CD14-positive monocyte (primary cell): ENCODE data around the gene ACAD8. TPM values are rescaled to one million over a fixed set of nuclear protein-coding genes. Genes with fewer than 3 reads are reported as not detected.

Source experiments
- DNase-seq, 3 donors: peaks; one replicate each; pipeline ENCODE4 v3.0.0-alpha.2; 2011 to 2022
- H2AFZ ChIP-seq: 2 replicates; pipeline ENCODE4 v1.6.0; 2012; ENCODE audit warnings: mild to moderate bottlenecking, low read depth, low read length, inconsistent platforms; ENCODE audit not compliant: insufficient read depth, poor library complexity, severe bottlenecking
- H3K27ac ChIP-seq, 2 donors: 1 replicate in 1 of 2; 2 replicates in 1 of 2; pipeline ENCODE4 v1.5.1; 2012 to 2013; ENCODE audit warnings: low read length in 2 of 2, control low read depth in 1 of 2, inconsistent platforms in 1 of 2, low read depth in 1 of 2, mild to moderate bottlenecking in 1 of 2
- H3K27me3 ChIP-seq, 2 donors: one replicate each; pipeline versions ENCODE4 v1.6.0 to v1.6.1; 2011 to 2013; ENCODE audit warnings: low read length in 2 of 2; ENCODE audit not compliant: control insufficient read depth in 2 of 2, insufficient read depth in 2 of 2
- H3K36me3 ChIP-seq, 2 donors: replicated peaks in 1 of 2; 1 replicate in 1 of 2; 2 replicates in 1 of 2; pipeline versions ENCODE4 v1.5.1 to v1.6.1; 2012 to 2013; ENCODE audit warnings: low read length in 2 of 2, control low read depth in 1 of 2, inconsistent platforms in 1 of 2, mild to moderate bottlenecking in 1 of 2; ENCODE audit not compliant: insufficient read depth in 2 of 2, control insufficient read depth in 1 of 2
- H3K4me1 ChIP-seq, 2 donors: 1 replicate in 1 of 2; 2 replicates in 1 of 2; pipeline versions ENCODE4 v1.5.1 to v1.6.1; 2012 to 2013; ENCODE audit warnings: low read length in 2 of 2, control low read depth in 1 of 2, inconsistent platforms in 1 of 2, mild to moderate bottlenecking in 1 of 2, moderate library complexity in 1 of 2; ENCODE audit not compliant: insufficient read depth in 2 of 2, control insufficient read depth in 1 of 2
- H3K4me2 ChIP-seq: replicated peaks from 2 replicates; pipeline ENCODE3; 2012; ENCODE audit warnings: low read length, moderate library complexity, mild to moderate bottlenecking; ENCODE audit not compliant: poor library complexity, severe bottlenecking; ENCODE audit errors: extremely low read depth
- H3K4me3 ChIP-seq, 3 experiments: fragments of 200-600 bp in 1 of 3; sonication (generic) in 1 of 3; replicated peaks in 1 of 3; 1 replicate in 2 of 3; 2 replicates in 1 of 3; pipeline ENCODE4 v1.5.1; 2011 to 2013; ENCODE audit warnings: low read length in 3 of 3, mild to moderate bottlenecking in 3 of 3, control low read depth in 2 of 3, low read depth in 2 of 3, inconsistent platforms in 1 of 3, moderate library complexity in 1 of 3
- H3K79me2 ChIP-seq: 2 replicates; pipeline ENCODE4 v1.6.0; 2012; ENCODE audit warnings: mild to moderate bottlenecking, control low read depth, inconsistent platforms, low read length, moderate library complexity; ENCODE audit not compliant: insufficient read depth
- H3K9ac ChIP-seq: 2 replicates; pipeline ENCODE4 v1.6.0; 2017; ENCODE audit warnings: low read length, mild to moderate bottlenecking; ENCODE audit not compliant: insufficient read depth, poor library complexity, severe bottlenecking
- H3K9me3 ChIP-seq, 2 donors: replicated peaks in 1 of 2; 1 replicate in 1 of 2; 2 replicates in 1 of 2; pipeline versions ENCODE4 v1.5.1 to v1.6.1; 2012 to 2013; ENCODE audit warnings: low read length in 2 of 2, control low read depth in 1 of 2; ENCODE audit not compliant: control insufficient read depth in 1 of 2, insufficient read depth in 1 of 2
- H4K20me1 ChIP-seq: 2 replicates; pipeline ENCODE4 v1.6.0; 2012; ENCODE audit warnings: mild to moderate bottlenecking, low read length, control low read depth, moderate library complexity; ENCODE audit not compliant: insufficient read depth
- H3K27ac Mint-ChIP-seq, 7 donors: one replicate each; pipeline ENCODE4 v1.8.0; 2020; ENCODE audit warnings: mild to moderate bottlenecking in 7 of 7, mixed read lengths in 7 of 7, moderate library complexity in 6 of 7, inconsistent platforms in 2 of 7
- H3K27me3 Mint-ChIP-seq, 3 donors: one replicate each; pipeline ENCODE4 v1.8.0; 2021 to 2022; ENCODE audit warnings: low read depth in 3 of 3, mild to moderate bottlenecking in 3 of 3, mixed read lengths in 3 of 3, moderate library complexity in 3 of 3, inconsistent platforms in 1 of 3
- H3K36me3 Mint-ChIP-seq, 2 donors: one replicate each; pipeline ENCODE4 v1.8.0; 2020; ENCODE audit warnings: mixed read lengths in 2 of 2, inconsistent platforms in 1 of 2, mild to moderate bottlenecking in 1 of 2
- H3K4me1 Mint-ChIP-seq: one replicate; pipeline ENCODE4 v1.8.0; 2020; ENCODE audit warnings: mild to moderate bottlenecking, mixed read lengths
- H3K4me3 Mint-ChIP-seq, 2 donors: one replicate each; pipeline ENCODE4 v1.8.0; 2020; ENCODE audit warnings: mild to moderate bottlenecking in 2 of 2, mixed read lengths in 2 of 2, moderate library complexity in 1 of 2
- H3K9me3 Mint-ChIP-seq, 7 donors: one replicate each; pipeline ENCODE4 v1.8.0; 2020 to 2022; ENCODE audit warnings: mixed read lengths in 7 of 7, mild to moderate bottlenecking in 6 of 7, moderate library complexity in 6 of 7, inconsistent platforms in 2 of 7
- WGBS: methylation state at CpG from one replicate; pipeline ENCODE4 v1.1.5; 2013; ENCODE audit warnings: missing lambda C conversion rate; ENCODE audit not compliant: insufficient coverage; 5-methylcytosine and 5-hydroxymethylcytosine counted together
- intact Hi-C, 2 donors: fragments of 100-400 bp; cut with micrococcal nuclease; formaldehyde crosslinking; loops; one replicate each; pipeline versions ENCODE4 v1.15.0 to v1.15.1; 2023
- polyA plus RNA-seq, 3 donors: library from polyadenylated mRNA; depleted of rRNA in 1 of 3; unstranded in 2 of 3; stranded (reverse) in 1 of 3; fragments of 300-500 nt in 2 of 3; fragments of >200 nt in 1 of 3; fragmentation: Illumina TruSeq in 2 of 3; gene quantifications; 1 replicate in 2 of 3; 2 replicates in 1 of 3; pipeline ENCODE4 v1.2.3, GENCODE V29; 2012 to 2021
- TF ChIP-seq, protein P1 (sequence below): fragments of 200-600 bp; IDR thresholded peaks from one replicate; pipeline ENCODE4 v1.8.0; 2022; ENCODE audit warnings: antibody characterized with exemption, mild to moderate bottlenecking

ACAD8 gene
- polyA plus RNA-seq, 3 donors = 16.7 to 37.2 (median 19.3) TPM

GRCh38 chr11:134233729-134234179 lies 19.6 kb upstream of the ACAD8 start:
- 95% methylated on average over 3 of the region's 4 CpGs for WGBS
- no peaks in the 10 kb centered on the region for H3K9me3 ChIP-seq
- intact Hi-C loops = no loop called here
- H3K9ac ChIP-seq = no peak overlapping the region
- peaks cover 69% of the 10 kb centered on the region for H4K20me1 ChIP-seq
- peaks cover 34% of the 10 kb centered on the region for H3K4me1 Mint-ChIP-seq
- H3K36me3 ChIP-seq = peaks cover 17 to 52% of the 10 kb centered on the region in 2 donors
- no peak overlapping the region for H3K4me3 Mint-ChIP-seq
- peaks cover 20 to 24% of the 10 kb centered on the region in 2 donors for H3K4me1 ChIP-seq
- no peaks in the 10 kb centered on the region for H3K9me3 Mint-ChIP-seq
- H3K4me3 ChIP-seq = no peak overlapping the region
- DNase-seq = no peak
- peaks cover 52 to 65% of the 10 kb centered on the region in 2 donors for H3K36me3 Mint-ChIP-seq
- H2AFZ ChIP-seq = no peak overlapping the region
- H3K27me3 ChIP-seq = no peaks in the 10 kb centered on the region
- H3K27ac ChIP-seq = no peak overlapping the region
- H3K27ac Mint-ChIP-seq = no peak overlapping the region
- no peaks in the 10 kb centered on the region for H3K27me3 Mint-ChIP-seq
- H3K79me2 ChIP-seq = peaks cover 42% of the 10 kb centered on the region
- TF ChIP-seq, protein P1, sequence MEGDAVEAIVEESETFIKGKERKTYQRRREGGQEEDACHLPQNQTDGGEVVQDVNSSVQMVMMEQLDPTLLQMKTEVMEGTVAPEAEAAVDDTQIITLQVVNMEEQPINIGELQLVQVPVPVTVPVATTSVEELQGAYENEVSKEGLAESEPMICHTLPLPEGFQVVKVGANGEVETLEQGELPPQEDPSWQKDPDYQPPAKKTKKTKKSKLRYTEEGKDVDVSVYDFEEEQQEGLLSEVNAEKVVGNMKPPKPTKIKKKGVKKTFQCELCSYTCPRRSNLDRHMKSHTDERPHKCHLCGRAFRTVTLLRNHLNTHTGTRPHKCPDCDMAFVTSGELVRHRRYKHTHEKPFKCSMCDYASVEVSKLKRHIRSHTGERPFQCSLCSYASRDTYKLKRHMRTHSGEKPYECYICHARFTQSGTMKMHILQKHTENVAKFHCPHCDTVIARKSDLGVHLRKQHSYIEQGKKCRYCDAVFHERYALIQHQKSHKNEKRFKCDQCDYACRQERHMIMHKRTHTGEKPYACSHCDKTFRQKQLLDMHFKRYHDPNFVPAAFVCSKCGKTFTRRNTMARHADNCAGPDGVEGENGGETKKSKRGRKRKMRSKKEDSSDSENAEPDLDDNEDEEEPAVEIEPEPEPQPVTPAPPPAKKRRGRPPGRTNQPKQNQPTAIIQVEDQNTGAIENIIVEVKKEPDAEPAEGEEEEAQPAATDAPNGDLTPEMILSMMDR = no peak
- H3K4me2 ChIP-seq = no peak overlapping the region

GRCh38 chr11:134235399-134235798 lies 18.0 kb upstream of the ACAD8 start:
- Histone ChIP-seq H3K4me2 (no peak overlapping the region), H3K27ac (no peak overlapping the region), H2AFZ (no peak overlapping the region), H3K27me3 (no peaks in the 10 kb centered on the region), H3K79me2 (peaks cover 25% of the 10 kb centered on the region), H3K4me1 (peaks cover 20 to 24% of the 10 kb centered on the region in 2 donors), H3K9me3 (no peaks in the 10 kb centered on the region), H4K20me1 (peaks cover 53% of the 10 kb centered on the region), H3K9ac (no peak overlapping the region), H3K4me3 (no peak overlapping the region), H3K36me3 (peaks cover 33 to 59% of the 10 kb centered on the region in 2 donors)
- H3K9me3 Mint-ChIP-seq = no peaks in the 10 kb centered on the region
- no peaks in the 10 kb centered on the region for H3K27me3 Mint-ChIP-seq
- H3K4me1 Mint-ChIP-seq = peaks cover 23% of the 10 kb centered on the region
- H3K27ac Mint-ChIP-seq = no peak overlapping the region
- peaks cover 57 to 69% of the 10 kb centered on the region in 2 donors for H3K36me3 Mint-ChIP-seq
- no peak overlapping the region for H3K4me3 Mint-ChIP-seq
- TF ChIP-seq, protein P1 = no peak
- WGBS = 100% methylated on average over 1 of the region's 3 CpGs
- no peak for DNase-seq
- intact Hi-C loops = no loop called here
